ENCODE measurements around the gene NAA38. TPM values are rescaled to one million over a fixed set of nuclear protein-coding genes. Genes with fewer than 3 reads are reported as not detected.

The NAA38 gene
- total and polyA plus RNA-seq, 2 donors from 2014 or later, result 69.6 to 246 TPM

DNA sequence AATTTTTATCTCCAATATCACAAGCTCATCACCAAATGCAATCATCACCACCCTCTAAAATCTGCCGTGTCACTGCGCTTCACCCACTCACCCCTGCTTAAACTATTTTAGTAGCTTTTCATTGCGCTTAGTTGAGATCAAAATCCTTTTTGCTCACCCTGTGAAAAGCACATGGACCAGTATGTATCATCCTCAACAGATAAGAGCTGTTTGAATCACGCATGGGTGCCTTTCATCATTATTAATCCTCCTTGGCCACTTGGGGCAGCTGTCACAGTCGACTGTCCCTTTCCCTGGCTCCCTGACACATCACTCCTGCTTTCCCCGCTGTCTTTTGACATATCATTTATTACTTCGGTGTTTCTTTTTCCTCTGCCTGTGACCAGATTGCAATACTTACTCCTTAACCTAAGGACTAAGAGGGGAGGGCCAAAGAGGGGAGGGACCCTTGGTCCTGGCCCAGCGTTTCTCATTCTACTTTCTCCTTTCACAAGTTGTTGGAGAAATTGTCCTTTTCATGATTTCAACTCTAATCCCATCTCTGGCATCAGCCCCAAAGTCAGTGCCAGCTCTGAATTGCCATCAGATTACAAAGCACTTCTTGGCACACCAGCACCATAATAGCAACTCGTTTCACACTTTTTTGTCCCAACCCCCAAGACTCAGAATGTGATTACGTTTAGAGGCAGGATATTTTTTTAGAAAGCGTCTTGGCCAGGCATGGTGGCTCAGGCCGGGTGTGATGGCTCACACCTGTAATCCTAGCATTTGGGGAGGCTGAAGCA lies 32.0 kb downstream of the NAA38 start:
- intact Hi-C loops (cut with DNase I), result no loop called here
- H3K27ac ChIP-seq (ENCODE audit: low read depth in 2 of 2, low read length in 2 of 2), result no peak overlapping the region
- no peaks in the 10 kb centered on the region for H3K27me3 ChIP-seq (ENCODE audit: control insufficient read depth, insufficient read depth, low read length)
- H3K9me3 ChIP-seq (ENCODE audit: control insufficient read depth in 2 of 3, insufficient read depth in 1 of 3, low read length in 3 of 3), result no peaks in the 10 kb centered on the region
- peak in 1 of 5 donors; percentile 10 for DNase-seq
- TF ChIP-seq CTCF (IDR thresholded peaks at IDR 0.05; ENCODE audit: borderline replicate concordance, extremely low read depth, insufficient read depth), result no peak
- H3K4me1 ChIP-seq (ENCODE audit: control insufficient read depth in 2 of 3, insufficient read depth in 2 of 3, low read depth in 1 of 3, low read length in 3 of 3), result no peaks in the 10 kb centered on the region
- H3K36me3 ChIP-seq (ENCODE audit: control insufficient read depth in 2 of 3, insufficient read depth in 3 of 3, low read length in 3 of 3), result no peaks in the 10 kb centered on the region
- FAIRE-seq, result no peak
- H3K4me3 ChIP-seq (ENCODE audit: low read length in 3 of 3), result no peak overlapping the region
- no peak overlapping the region for H3K9ac ChIP-seq (ENCODE audit: low read length in 3 of 3)

DNA sequence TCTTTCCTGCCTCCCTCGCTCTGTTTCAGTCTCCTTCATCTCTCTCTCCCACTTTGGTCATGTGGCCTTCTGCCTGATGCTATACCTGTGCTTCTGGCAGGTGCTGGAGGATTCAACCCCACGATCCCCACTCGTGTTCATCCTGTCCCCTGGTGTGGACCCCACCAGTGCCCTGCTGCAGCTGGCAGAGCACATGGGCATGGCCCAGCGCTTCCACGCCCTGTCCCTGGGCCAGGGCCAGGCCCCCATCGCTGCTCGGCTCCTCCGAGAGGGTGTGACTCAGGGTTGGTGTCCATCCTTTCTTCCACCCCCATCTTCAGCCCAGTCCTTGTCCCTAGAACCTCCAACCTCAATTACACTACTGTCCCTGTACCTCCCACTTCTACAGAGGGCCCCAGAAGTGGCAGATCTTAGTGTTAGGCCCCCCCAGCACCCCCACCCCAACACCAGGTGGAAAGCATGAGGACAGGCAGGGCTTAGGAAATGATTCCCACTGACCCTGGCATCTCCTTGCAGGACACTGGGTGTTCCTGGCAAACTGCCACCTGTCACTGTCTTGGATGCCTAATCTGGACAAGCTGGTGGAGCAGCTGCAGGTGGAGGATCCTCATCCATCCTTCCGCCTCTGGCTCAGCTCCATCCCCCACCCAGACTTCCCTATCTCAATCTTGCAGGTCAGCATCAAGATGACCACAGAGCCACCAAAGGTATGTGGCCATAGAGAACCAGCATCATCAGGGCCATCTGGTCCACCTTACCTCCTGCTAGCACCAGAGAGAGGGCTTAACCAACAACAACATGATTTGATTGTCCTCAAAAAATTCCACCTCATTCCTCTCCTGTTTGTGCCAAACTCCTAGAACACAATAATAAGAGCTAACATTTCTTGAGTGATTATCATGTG lies 33.1 kb downstream of the NAA38 start:
- no peaks in the 10 kb centered on the region for H3K36me3 ChIP-seq (ENCODE audit: control insufficient read depth in 2 of 3, insufficient read depth in 3 of 3, low read length in 3 of 3)
- H3K27ac ChIP-seq (ENCODE audit: low read depth in 2 of 2, low read length in 2 of 2), result no peak overlapping the region
- intact Hi-C loops (cut with DNase I), result no loop called here

GRCh38 chr17:7823581-7824001 lies 33.8 kb downstream of the NAA38 start:
- intact Hi-C loops (cut with DNase I), result no loop called here
- Histone ChIP-seq H3K4me3 (ENCODE audit: low read length in 3 of 3) (no peak overlapping the region), H3K27ac (ENCODE audit: low read depth in 2 of 2, low read length in 2 of 2) (no peak overlapping the region), H3K36me3 (ENCODE audit: control insufficient read depth in 2 of 3, insufficient read depth in 3 of 3, low read length in 3 of 3) (no peaks in the 10 kb centered on the region), H3K9me3 (ENCODE audit: control insufficient read depth in 2 of 3, insufficient read depth in 1 of 3, low read length in 3 of 3) (no peaks in the 10 kb centered on the region), H3K27me3 (ENCODE audit: control insufficient read depth, insufficient read depth, low read length) (no peaks in the 10 kb centered on the region), H3K4me1 (ENCODE audit: control insufficient read depth in 2 of 3, insufficient read depth in 2 of 3, low read depth in 1 of 3, low read length in 3 of 3) (no peaks in the 10 kb centered on the region), H3K9ac (ENCODE audit: low read length in 3 of 3) (no peak overlapping the region)
- TF ChIP-seq CTCF (IDR thresholded peaks at IDR 0.05; ENCODE audit: borderline replicate concordance, extremely low read depth, insufficient read depth), result no peak
- FAIRE-seq (no peak), DNase-seq (no peak)

More for the DNA sequence above, 33.1 kb downstream of the NAA38 start:
- no peak for FAIRE-seq
- TF ChIP-seq CTCF (IDR thresholded peaks at IDR 0.05; ENCODE audit: borderline replicate concordance, extremely low read depth, insufficient read depth), result no peak
- H3K27me3 ChIP-seq (ENCODE audit: control insufficient read depth, insufficient read depth, low read length), result no peaks in the 10 kb centered on the region
- no peaks in the 10 kb centered on the region for H3K4me1 ChIP-seq (ENCODE audit: control insufficient read depth in 2 of 3, insufficient read depth in 2 of 3, low read depth in 1 of 3, low read length in 3 of 3)
- H3K9ac ChIP-seq (ENCODE audit: low read length in 3 of 3), result no peak overlapping the region
- H3K4me3 ChIP-seq (ENCODE audit: low read length in 3 of 3), result no peak overlapping the region
- DNase-seq, result no peak
- H3K9me3 ChIP-seq (ENCODE audit: control insufficient read depth in 2 of 3, insufficient read depth in 1 of 3, low read length in 3 of 3), result no peaks in the 10 kb centered on the region

All from kidney (tissue), 14 donors.